DND-41 (cell line): ENCODE results near the gene AOPEP.

Experiments
- EZH2 ChIP-seq: IDR thresholded peaks from 3 replicates; pipeline ENCODE4 v1.6.1; 2012; ENCODE audit warnings: borderline replicate concordance, low read depth, mild to moderate bottlenecking, moderate library complexity, low read length, inconsistent platforms; ENCODE audit not compliant: severe bottlenecking
- TF ChIP-seq, protein P1 (sequence below): IDR thresholded peaks from 2 replicates; pipeline ENCODE4 v1.5.1; 2012; ENCODE audit warnings: borderline replicate concordance, low read length, moderate library complexity, mild to moderate bottlenecking; ENCODE audit not compliant: poor library complexity, severe bottlenecking; ENCODE audit errors: extremely low read depth

DNA sequence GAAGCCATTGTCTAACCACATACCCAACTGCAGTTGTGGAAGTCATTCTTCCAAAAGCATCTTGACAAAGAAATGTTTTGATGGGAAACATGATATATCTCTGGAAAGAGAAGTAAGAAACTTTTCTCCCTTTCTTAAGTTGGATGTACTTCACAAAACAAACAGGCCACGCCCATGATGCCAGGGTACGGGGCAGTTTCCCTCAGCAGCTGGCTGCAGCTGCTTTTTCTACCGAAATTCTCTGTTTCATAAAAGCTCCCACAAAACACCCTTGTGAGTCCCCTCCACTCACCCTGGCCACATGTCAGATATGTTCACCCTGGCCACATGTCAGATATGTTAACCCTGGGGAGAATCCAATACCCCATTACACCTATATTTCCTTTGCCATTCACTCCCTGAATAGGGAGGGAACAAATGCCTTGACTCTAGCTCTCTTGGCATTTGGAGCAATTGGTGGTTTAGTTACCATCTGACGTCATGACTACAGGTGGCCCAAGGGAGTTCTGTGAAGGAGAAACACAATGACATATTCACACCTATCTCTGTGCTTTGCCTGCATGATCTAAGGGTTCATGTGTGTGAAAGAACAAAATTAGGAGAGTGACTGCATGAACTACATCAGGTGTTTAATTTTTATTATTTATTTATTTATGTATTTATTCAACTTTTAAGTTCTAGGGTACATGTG is 103.0 kb downstream of the AOPEP start:
- no peak for TF ChIP-seq EZH2
- TF ChIP-seq, protein P1, sequence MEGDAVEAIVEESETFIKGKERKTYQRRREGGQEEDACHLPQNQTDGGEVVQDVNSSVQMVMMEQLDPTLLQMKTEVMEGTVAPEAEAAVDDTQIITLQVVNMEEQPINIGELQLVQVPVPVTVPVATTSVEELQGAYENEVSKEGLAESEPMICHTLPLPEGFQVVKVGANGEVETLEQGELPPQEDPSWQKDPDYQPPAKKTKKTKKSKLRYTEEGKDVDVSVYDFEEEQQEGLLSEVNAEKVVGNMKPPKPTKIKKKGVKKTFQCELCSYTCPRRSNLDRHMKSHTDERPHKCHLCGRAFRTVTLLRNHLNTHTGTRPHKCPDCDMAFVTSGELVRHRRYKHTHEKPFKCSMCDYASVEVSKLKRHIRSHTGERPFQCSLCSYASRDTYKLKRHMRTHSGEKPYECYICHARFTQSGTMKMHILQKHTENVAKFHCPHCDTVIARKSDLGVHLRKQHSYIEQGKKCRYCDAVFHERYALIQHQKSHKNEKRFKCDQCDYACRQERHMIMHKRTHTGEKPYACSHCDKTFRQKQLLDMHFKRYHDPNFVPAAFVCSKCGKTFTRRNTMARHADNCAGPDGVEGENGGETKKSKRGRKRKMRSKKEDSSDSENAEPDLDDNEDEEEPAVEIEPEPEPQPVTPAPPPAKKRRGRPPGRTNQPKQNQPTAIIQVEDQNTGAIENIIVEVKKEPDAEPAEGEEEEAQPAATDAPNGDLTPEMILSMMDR = no peak
